GM19035 (cell line): ENCODE measurements around the gene OR5K3.
"Not testable (repeated sequence)": the region's sequence is repeated elsewhere in the genome, so short reads cannot be mapped to it uniquely, and the experiment has no call there.

Experiments used
- ATAC-seq: cut with Tn5 transposase; IDR thresholded peaks from one replicate; pipeline ENCODE4 v1.9.1; 2021; ENCODE audit not compliant: unreplicated experiment

The OR5K3 gene, protein sequence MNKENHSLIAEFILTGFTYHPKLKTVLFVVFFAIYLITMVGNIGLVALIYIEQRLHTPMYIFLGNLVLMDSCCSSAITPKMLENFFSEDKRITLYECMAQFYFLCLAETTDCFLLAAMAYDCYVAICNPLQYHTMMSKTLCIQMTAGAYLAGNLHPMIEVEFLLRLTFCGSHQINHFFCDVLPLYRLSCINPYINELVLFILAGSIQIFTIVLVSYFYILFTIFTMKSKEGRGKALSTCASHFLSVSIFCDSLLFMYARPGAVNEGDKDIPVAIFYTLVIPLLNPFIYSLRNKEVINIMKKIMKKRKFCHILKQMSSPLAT

GRCh38 chr3:98390366-98390765, at the start of gene OR5K3:
OR5K3 (plus strand) TSS chr3:98390666; CDS start chr3:98390666, 0 bp downstream.
- ATAC-seq = no peak

GRCh38 chr3:98341758-98342157, 48.7 kb upstream of the OR5K3 start:
- no peak for ATAC-seq

GRCh38 chr3:98343647-98344507, 46.6 kb upstream of the OR5K3 start:
- ATAC-seq = peak; percentile 65

DNA sequence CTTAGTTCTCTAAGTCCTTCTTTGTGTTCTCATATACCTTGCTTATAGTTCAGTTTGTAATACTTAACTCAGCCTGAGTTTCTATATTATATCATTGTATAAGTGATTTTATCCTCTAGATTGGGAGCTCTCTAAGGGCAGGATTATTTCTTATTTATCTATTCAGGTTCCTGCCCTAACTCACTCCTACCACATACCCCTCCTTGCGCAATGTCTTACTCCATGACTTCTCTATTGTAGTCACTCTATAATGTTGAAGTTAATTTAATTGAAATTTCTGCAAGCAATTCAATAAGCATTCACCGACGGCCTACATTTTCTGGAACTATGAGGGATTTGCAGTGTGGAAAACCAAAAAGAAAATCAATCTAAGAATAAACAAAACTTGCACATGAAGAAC, 40.4 kb upstream of the OR5K3 start:
- ATAC-seq = no peak

GRCh38 chr3:98353554-98353953, 36.9 kb upstream of the OR5K3 start, which contains the start of gene OR5K4:
OR5K4 (plus strand) TSS chr3:98353854; CDS start chr3:98353854, 0 bp downstream.
- no peak for ATAC-seq

DNA sequence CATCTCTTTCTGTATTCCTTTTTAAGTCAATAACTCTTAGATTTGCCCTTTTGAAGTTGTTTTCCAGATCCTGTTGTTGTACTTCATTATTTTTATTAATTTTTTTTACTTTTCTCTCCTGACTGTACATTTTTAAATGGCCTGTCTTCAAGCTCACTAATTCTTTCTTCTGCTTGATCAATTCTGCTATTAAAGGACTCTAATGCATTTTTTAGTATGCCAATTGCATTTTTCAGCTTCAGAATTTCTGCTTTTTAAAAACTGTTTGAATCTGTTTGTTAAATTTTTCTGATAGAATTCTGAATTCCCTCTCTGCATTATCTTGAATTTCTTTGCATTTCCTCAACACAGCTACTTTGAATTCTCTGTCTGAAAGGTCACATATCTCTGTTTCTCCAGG, 31.2 kb upstream of the OR5K3 start:
- ATAC-seq = no peak

DNA sequence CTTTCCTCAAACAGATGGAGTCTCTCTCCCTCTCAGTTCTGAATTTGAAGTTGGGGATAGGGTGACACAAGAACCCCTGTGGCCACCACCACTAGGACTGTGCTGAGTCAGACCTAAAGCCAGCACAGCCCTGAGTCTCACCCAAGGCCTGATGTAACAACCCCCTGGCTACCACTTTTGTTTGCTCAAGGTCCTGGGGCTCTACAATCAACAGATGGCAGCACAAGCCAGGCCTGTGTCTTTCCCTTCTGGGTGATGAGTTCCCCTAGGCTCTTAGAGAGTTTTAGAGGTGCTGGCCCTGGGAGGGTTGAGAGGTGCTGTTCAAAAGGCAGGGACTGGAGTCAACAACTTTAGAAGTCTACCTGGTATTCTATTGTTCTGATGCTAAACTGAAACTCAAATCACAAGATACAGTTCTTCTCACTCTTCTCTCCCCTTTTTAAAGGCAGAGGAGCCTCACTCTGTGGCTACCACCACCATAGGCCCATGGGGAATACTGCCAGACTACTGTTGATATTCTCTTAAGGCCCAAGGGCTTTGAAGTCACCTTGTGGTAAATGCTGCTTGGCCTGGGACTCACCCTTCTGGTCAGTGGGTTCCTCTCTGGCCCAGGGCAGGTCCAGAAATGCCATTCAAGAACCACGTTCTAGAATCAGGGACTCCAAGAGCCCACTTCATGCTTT, 30.3 kb upstream of the OR5K3 start:
- ATAC-seq = peak; percentile 79

DNA sequence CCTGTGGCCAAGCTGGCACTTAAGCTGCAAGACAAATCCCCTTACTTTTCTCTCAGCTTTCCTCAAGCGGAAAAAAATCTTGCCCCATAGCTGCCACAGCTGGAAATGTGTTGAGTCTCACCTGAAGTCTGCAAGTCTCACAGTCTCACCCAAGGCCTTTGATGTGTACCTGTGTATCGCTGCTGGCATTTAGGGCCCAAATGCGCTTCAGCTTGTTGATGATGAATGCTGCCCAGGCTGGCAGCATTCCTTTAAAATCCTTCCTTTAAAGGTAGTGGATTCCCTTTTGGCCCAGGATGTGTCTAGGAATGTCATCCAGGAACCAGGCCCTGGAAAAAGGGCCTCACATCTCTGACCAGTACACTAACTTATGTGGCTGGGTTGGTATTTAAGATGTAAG, 29.8 kb upstream of the OR5K3 start:
- no peak for ATAC-seq

- ATAC-seq = no peak
These were observed 29.2 kb upstream of the OR5K3 start for GRCh38 chr3:98361289-98361688.

- ATAC-seq = no peak
These were observed 22.8 kb upstream of the OR5K3 start for GRCh38 chr3:98367464-98368246.

DNA sequence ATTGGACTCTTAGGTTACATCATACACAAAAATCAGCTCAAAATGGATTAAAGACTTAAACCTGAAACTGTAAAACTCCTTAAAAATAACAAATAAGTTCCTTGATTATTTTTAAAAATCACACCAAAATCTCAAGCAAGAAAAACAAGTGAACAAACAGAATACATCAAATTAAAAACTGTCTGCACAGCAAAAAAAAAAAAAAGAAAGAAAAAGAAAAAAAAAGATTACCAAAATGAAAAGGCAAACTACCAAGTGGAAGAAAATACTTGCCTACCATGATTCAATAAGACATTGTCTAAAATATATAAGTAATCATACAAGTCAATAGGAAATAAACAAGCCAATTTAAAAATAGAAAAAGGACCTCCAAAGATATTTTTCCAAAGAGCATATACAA, 19.3 kb upstream of the OR5K3 start:
- ATAC-seq = no peak

- ATAC-seq = no peak
These were observed 18.6 kb upstream of the OR5K3 start for GRCh38 chr3:98371853-98372252.

- no peak for ATAC-seq
These were observed 18.0 kb upstream of the OR5K3 start for GRCh38 chr3:98372445-98372844.

DNA sequence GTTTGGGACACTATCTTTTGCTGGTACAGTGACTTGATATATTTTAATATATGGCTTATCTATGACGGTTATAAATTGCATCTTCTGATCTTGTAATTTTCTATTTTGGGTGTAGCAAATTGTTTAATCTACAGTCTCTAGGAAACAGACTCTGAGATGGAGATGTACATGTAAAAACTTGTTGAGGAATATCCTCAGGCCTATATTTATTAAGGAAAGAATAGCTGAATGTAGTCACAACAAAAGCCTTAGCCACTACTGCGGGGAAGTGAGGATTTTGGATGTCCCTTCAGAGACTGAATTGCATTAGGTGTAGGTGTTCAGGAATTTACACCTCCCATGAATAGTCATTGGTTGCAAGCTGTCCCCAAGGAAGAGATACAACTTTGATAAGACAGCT, 13.8 kb upstream of the OR5K3 start:
- ATAC-seq = no peak

DNA sequence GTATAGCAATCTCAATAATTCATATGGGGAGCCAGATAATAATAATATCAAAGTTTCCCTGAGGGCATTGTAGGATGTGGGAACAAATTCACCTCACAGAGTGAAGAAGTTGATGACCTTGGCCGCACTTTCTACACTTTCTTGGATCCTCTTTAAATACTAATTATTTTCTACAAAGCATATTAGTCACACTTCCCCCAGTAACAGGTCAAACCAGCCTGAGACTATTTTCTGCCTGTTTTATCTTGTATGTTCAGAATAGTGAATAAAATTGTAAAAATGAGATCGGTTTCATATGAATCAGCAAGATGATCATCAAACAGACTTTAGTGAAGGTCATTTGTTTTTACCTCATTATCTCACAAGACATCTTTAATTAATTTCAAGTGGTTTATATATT, 2.3 kb upstream of the OR5K3 start:
- ATAC-seq = no peak

GRCh38 chr3:98395101-98395500, 4.6 kb downstream of the OR5K3 start:
- ATAC-seq = no peak

DNA sequence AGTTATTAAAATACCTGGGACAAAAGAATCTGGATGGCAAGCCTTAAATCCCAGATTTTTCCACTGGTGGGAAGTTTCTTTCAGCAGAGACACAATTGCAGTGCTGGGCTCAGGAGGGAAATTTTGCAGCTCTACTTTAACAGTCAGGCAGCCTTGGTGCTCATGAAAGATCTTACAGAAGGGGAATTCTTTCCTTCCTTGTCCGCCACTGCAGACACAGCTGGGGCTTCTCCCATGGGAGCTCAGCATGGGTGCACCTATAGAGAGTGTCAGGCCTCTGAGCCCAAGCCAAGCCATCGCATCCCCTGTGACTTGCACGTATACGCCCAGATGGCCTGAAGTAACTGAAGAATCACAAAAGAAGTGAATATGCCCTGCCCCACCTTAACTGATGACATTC, 6.0 kb downstream of the OR5K3 start:
- ATAC-seq = not testable (repeated sequence)

- no peak for ATAC-seq
These were observed 8.0 kb downstream of the OR5K3 start for GRCh38 chr3:98398513-98398912.

GRCh38 chr3:98402507-98402906, 12.0 kb downstream of the OR5K3 start:
- no peak for ATAC-seq

GRCh38 chr3:98404010-98404409, 13.5 kb downstream of the OR5K3 start:
- ATAC-seq = no peak

DNA sequence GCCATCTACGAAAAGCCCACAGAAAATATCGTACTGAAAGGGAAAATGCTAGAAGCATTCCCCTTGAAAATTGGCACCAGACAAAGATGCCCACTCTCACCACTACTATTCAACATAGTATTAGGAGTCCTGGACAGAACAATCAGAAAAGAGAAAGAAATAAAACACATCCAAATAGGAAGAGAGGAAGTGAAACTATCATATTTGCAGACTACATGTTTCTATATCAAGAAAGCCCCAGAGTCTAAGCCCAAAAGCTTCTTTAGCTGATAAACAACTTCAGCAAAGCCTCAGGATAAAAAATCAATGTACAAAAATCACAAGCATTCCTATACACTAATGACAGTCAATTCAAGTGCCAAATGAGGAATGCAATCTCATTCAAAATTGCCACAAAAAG, 15.6 kb downstream of the OR5K3 start:
- no peak for ATAC-seq
